22Rv1 (cell line): ENCODE measurements around the gene MTX2.

Experiments used
- CTCF ChIP-seq: fragments of 450-650 bp; IDR thresholded peaks from 2 replicates; pipeline ENCODE4 v1.5.1; 2017; ENCODE audit warnings: mild to moderate bottlenecking
- ZFX ChIP-seq: fragments of 450-650 bp; IDR thresholded peaks from 2 replicates; pipeline ENCODE4 v1.6.1; 2017; ENCODE audit warnings: antibody characterized with exemption, borderline replicate concordance

- no peak for TF ChIP-seq CTCF
- no peak for TF ChIP-seq ZFX
Observed at GRCh38 chr2:176383836-176384442, 114.7 kb downstream of the MTX2 start.
